Esophagus squamous epithelium (tissue), 5 donors: ENCODE data around the gene ALPK3. TPM values are rescaled to one million over a fixed set of nuclear protein-coding genes. Genes with fewer than 3 reads are reported as not detected.

Experiments used
- DNase-seq: peaks from one replicate; lab custom pipeline; 2025; lab: John Stamatoyannopoulos, UW
- H3K27ac ChIP-seq, 4 donors: fragments of 200-600 bp; sonication (generic); one replicate each; pipeline ENCODE4 v1.5.1; 2016 to 2019; ENCODE audit warnings: mild to moderate bottlenecking in 1 of 4
- H3K27me3 ChIP-seq, 4 donors: fragments of 200-600 bp; sonication (generic); 1 replicate in 3 of 4; 2 replicates in 1 of 4; pipeline versions ENCODE4 v1.5.1 to v1.6.0; 2017 to 2021; ENCODE audit warnings: antibody characterized with exemption in 1 of 4
- H3K36me3 ChIP-seq, 3 donors: fragments of 200-600 bp; sonication (generic); one replicate each; pipeline ENCODE4 v1.5.1; 2016 to 2019
- H3K4me1 ChIP-seq, 3 donors: fragments of 200-600 bp; sonication (generic); one replicate each; pipeline ENCODE4 v1.5.1; 2017 to 2019
- H3K4me3 ChIP-seq, 4 donors: fragments of 200-600 bp; sonication (generic); 1 replicate in 3 of 4; 2 replicates in 1 of 4; pipeline ENCODE4 v1.5.1; 2016 to 2019; ENCODE audit warnings: mild to moderate bottlenecking in 2 of 4, moderate library complexity in 1 of 4
- H3K9me3 ChIP-seq, 3 donors: fragments of 200-600 bp; sonication (generic); one replicate each; pipeline ENCODE4 v1.5.1; 2016 to 2019
- POLR2A ChIP-seq, 4 donors: fragments of 450-650 bp; IDR thresholded peaks; one replicate each; pipeline ENCODE4 v1.6.1; 2017; ENCODE audit warnings: antibody characterized with exemption in 4 of 4, mild to moderate bottlenecking in 4 of 4, moderate library complexity in 3 of 4
- WGBS, 2 donors: methylation state at CpG; one replicate each; pipeline ENCODE4 v1.1.5; 2018; 5-methylcytosine and 5-hydroxymethylcytosine counted together
- intact Hi-C: fragments of 100-400 bp; cut with DNase I; formaldehyde crosslinking; loops from one replicate; pipeline ENCODE4 v1.15.0; 2022
- total RNA-seq, 4 donors: library from RNA; depleted of rRNA; stranded (reverse); fragments of >200 nt; gene quantifications; one replicate each; pipeline ENCODE4 v1.1.0, GENCODE V29; 2016
- TF ChIP-seq, protein P1 (sequence below), 6 experiments: fragments of 450-650 bp in 4 of 6; fragments of 200-600 bp in 2 of 6; sonication (generic) in 2 of 6; IDR thresholded peaks; one replicate each; pipeline ENCODE4 v1.5.1; 2016 to 2019; ENCODE audit warnings: antibody characterized with exemption in 6 of 6, mild to moderate bottlenecking in 4 of 6, moderate library complexity in 4 of 6
- donor health status: DM: yes; HTN: yes; CAD: no.

ALPK3 gene
- total RNA-seq, 4 donors from 2014 or later, result 1.8 to 4.2 (median 2.7) TPM

DNA sequence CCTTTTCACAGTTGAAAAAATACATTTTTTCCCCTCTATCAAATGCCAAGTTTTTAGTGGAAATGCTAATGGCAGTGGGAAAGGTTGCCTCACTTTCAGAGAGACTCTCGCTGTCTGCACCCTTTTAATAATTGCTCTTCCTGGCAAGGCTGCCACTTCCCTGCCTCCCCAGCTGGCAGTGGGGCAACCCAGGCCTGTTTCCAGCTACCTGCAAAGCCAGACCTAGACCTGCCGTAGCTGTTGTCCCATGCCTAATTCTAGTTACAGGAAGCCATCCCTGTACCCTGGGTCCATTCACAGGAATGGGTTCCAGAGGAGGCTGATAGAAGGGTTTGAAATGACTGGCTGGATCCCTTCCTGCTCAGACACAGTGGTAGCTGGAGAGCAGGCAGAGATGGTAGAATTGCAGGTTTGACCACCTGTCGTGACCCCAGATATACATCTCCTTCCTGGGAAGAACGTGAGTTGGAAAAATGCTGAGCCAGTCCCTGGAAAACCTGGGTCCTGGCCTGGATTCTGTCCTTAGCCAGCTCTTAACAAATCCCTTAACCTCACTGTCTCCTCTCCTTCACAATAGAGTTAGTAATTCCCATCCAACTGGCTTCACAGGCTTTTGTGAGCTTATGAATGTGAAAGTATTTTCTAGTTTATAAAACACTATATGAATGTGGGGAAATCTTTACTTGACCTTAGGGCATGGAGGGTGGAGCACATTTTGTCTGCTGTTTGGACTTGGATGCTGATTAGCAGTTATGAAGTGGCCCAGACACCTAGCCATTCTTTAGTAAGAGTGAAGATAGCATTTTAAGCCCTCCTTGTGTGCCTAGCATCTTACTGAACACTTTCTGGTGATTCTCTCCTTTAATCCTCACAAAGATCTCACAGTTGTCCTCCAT, 12.9 kb upstream of the ALPK3 start:
- Histone ChIP-seq H3K9me3 (no peaks in the 10 kb centered on the region), H3K4me3 (no peak overlapping the region), H3K4me1 (peaks cover 0 to 28% (median 20%) of the 10 kb centered on the region in 3 donors), H3K36me3 (peaks cover 25 to 75% (median 28%) of the 10 kb centered on the region in 3 donors), H3K27me3 (no peaks in the 10 kb centered on the region), H3K27ac (peak overlapping the region in 3 of 4 donors; percentile 23 to 57 (median 31))
- 34 to 58% methylated on average over 3 to 4 of the region's 4 CpGs for WGBS, 2 donors
- TF ChIP-seq, protein P1, sequence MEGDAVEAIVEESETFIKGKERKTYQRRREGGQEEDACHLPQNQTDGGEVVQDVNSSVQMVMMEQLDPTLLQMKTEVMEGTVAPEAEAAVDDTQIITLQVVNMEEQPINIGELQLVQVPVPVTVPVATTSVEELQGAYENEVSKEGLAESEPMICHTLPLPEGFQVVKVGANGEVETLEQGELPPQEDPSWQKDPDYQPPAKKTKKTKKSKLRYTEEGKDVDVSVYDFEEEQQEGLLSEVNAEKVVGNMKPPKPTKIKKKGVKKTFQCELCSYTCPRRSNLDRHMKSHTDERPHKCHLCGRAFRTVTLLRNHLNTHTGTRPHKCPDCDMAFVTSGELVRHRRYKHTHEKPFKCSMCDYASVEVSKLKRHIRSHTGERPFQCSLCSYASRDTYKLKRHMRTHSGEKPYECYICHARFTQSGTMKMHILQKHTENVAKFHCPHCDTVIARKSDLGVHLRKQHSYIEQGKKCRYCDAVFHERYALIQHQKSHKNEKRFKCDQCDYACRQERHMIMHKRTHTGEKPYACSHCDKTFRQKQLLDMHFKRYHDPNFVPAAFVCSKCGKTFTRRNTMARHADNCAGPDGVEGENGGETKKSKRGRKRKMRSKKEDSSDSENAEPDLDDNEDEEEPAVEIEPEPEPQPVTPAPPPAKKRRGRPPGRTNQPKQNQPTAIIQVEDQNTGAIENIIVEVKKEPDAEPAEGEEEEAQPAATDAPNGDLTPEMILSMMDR (IDR thresholded peaks at IDR 0.05), result no peak
- TF ChIP-seq POLR2A (IDR thresholded peaks at IDR 0.05), result no peak
- no peak for DNase-seq
- intact Hi-C loops, result no loop called here

DNA sequence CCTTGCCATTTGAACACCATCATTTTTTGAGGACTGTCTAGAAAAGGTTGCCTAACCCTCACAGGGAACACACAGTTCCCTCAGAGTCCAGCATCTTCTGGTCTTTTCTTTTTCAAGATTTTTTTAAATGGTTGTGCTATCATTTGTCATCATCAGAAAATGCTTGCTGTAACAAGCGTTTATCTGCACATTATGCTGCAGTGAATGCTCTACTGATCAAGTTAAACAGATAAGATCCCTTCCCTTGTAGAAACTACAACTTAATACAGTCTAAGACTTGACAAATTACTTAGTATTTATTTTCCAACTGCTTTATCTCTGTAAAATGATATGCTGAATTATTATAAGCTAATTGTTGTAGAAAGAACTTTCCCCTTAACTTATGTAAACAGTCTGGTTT, 11.9 kb upstream of the ALPK3 start:
- Histone ChIP-seq H3K4me1 (peaks cover 0 to 28% (median 20%) of the 10 kb centered on the region in 3 donors), H3K27me3 (no peaks in the 10 kb centered on the region), H3K27ac (no peak overlapping the region), H3K36me3 (peaks cover 15 to 65% (median 19%) of the 10 kb centered on the region in 3 donors), H3K4me3 (no peak overlapping the region), H3K9me3 (no peaks in the 10 kb centered on the region)
- WGBS, 2 donors, result 55 to 84% methylated on average over 1 of the region's 1 CpG
- TF ChIP-seq, protein P1 (IDR thresholded peaks at IDR 0.05), result no peak
- TF ChIP-seq POLR2A (IDR thresholded peaks at IDR 0.05), result no peak
- no peak for DNase-seq
- intact Hi-C loops, result no loop called here

DNA sequence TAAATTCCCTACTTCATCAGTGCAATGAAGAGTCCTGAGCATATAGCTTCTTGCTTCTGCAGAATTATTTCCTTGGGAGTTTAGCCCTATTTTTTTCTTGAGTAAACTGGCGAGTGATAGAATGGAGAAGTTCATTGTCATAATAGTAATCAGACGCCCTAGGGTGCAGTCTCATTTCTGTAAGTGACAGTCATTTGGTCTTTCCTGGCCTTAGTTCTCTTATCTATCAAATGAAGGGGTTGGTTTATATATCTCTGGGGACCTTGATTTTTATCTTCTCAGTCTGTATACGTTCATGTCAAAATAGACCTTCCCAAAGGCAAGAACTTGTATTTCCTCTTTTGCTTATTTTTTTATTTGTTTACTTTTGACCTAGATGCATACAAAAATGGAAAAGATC, 9.9 kb upstream of the ALPK3 start:
- Histone ChIP-seq H3K27ac (no peak overlapping the region), H3K9me3 (no peaks in the 10 kb centered on the region), H3K4me1 (peaks cover 0 to 28% (median 20%) of the 10 kb centered on the region in 3 donors), H3K4me3 (no peak overlapping the region), H3K27me3 (no peaks in the 10 kb centered on the region), H3K36me3 (peaks cover 0 to 51% (median 2%) of the 10 kb centered on the region in 3 donors)
- intact Hi-C loops, result no loop called here
- TF ChIP-seq, protein P1 (IDR thresholded peaks at IDR 0.05), result no peak
- TF ChIP-seq POLR2A (IDR thresholded peaks at IDR 0.05), result no peak
- no peak for DNase-seq
- WGBS, 2 donors, result 67 to 85% methylated on average over 3 of the region's 3 CpGs

DNA sequence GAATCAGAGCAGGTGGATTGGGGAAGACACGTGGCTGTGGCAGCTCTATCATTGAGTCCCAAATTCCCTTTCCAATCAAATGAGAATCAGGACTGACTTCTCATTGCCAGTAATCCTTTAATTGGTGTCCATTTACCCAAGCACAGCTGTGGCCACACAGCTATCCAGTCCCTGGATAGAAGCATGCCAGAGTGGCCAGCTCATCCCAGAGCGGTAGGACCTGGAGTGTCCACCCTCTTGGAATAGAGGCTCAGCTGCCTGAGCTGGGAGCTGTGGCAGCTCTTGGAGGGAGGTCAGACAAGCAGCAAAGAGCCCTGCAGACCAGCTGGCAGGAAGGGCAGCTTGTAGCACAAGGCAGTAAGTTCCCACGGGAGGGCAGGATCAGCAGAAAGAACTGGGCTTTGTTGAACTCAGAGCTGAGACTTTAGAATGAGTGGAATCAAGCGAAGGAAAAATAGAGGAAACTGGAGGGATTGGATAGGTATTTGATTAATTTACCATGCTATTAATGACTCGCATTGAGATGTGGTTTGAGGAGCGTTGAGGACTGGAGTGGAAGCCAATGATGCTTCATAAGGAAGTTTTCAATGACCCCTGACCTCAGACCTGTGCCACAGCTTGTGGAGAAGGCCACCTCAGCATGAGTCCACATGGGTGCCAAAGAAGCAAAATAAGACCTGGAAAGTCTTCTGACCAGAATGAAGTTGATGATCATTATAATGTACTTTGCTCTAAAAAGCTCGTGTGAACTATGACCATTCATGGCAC, 6.9 kb upstream of the ALPK3 start:
- H3K36me3 ChIP-seq, result peaks cover 0 to 20% (median 0%) of the 10 kb centered on the region in 3 donors
- DNase-seq, result no peak
- H3K4me1 ChIP-seq, result no peaks in the 10 kb centered on the region
- H3K4me3 ChIP-seq, result no peak overlapping the region
- no peak overlapping the region for H3K27ac ChIP-seq
- no peaks in the 10 kb centered on the region for H3K9me3 ChIP-seq
- intact Hi-C loops, result no loop called here
- no peaks in the 10 kb centered on the region for H3K27me3 ChIP-seq
- 89 to 94% methylated on average over 6 of the region's 7 CpGs for WGBS, 2 donors
- TF ChIP-seq, protein P1 (IDR thresholded peaks at IDR 0.05), result no peak
- TF ChIP-seq POLR2A (IDR thresholded peaks at IDR 0.05), result no peak
